H9 (cell line): ENCODE results near the gene PLXNA4. TPM values are rescaled to one million over a fixed set of nuclear protein-coding genes. Genes with fewer than 3 reads are reported as not detected.

Experiments
- DNase-seq: peaks from one replicate; pipeline ENCODE4 v3.0.0-alpha.2; 2017
- H2AFZ ChIP-seq: one replicate; pipeline ENCODE4 v1.6.1; 2013; ENCODE audit warnings: mild to moderate bottlenecking, low read length, control low read depth, moderate library complexity
- H2AK5ac ChIP-seq: 2 replicates; pipeline ENCODE4 v1.6.1; 2013; ENCODE audit warnings: low read length, control low read depth, mixed read lengths; ENCODE audit not compliant: insufficient read length
- H2BK120ac ChIP-seq: one replicate; pipeline ENCODE4 v1.6.1; 2013; ENCODE audit warnings: low read depth, mild to moderate bottlenecking, low read length, control low read depth, inconsistent platforms; ENCODE audit not compliant: poor library complexity, severe bottlenecking
- H2BK12ac ChIP-seq: 2 replicates; pipeline ENCODE4 v1.6.1; 2013; ENCODE audit warnings: low read length, control low read depth, mixed read lengths, low read depth; ENCODE audit not compliant: insufficient read length
- H2BK15ac ChIP-seq: 2 replicates; pipeline ENCODE4 v1.6.1; 2013; ENCODE audit warnings: low read depth, low read length, control low read depth
- H2BK20ac ChIP-seq: one replicate; pipeline ENCODE4 v1.6.1; 2013; ENCODE audit warnings: low read depth, mild to moderate bottlenecking, low read length, control low read depth, inconsistent platforms; ENCODE audit not compliant: poor library complexity, severe bottlenecking
- H2BK5ac ChIP-seq: 2 replicates; pipeline ENCODE4 v1.6.1; 2013; ENCODE audit warnings: low read length, control low read depth, mixed read lengths; ENCODE audit not compliant: insufficient read length
- H3K14ac ChIP-seq: 2 replicates; pipeline ENCODE4 v1.6.1; 2013; ENCODE audit warnings: low read length, control low read depth; ENCODE audit not compliant: insufficient read depth
- H3K18ac ChIP-seq: 2 replicates; pipeline ENCODE4 v1.6.1; 2013; ENCODE audit warnings: low read depth, mild to moderate bottlenecking, mixed read lengths, low read length, control low read depth; ENCODE audit not compliant: insufficient read length
- H3K23ac ChIP-seq: 2 replicates; pipeline ENCODE4 v1.6.1; 2013; ENCODE audit warnings: low read length, control low read depth, mixed read lengths, low read depth; ENCODE audit not compliant: insufficient read length
- H3K23me2 ChIP-seq: 2 replicates; pipeline ENCODE4 v1.6.1; 2013; ENCODE audit warnings: low read depth, mild to moderate bottlenecking, mixed read lengths, low read length, control low read depth; ENCODE audit not compliant: insufficient read length, poor library complexity, severe bottlenecking
- H3K27ac ChIP-seq: 2 replicates; pipeline ENCODE4 v1.5.1; 2013; ENCODE audit warnings: low read length, control low read depth, mixed read lengths, low read depth; ENCODE audit not compliant: insufficient read length
- H3K27me3 ChIP-seq: 2 replicates; pipeline ENCODE4 v1.6.1; 2013; ENCODE audit warnings: low read length, control low read depth, inconsistent platforms; ENCODE audit not compliant: insufficient read depth
- H3K4ac ChIP-seq: 2 replicates; pipeline ENCODE4 v1.6.1; 2013; ENCODE audit warnings: low read depth, mild to moderate bottlenecking, control low read depth, inconsistent platforms, low read length, moderate library complexity
- H3K4me1 ChIP-seq: 2 replicates; pipeline ENCODE4 v1.6.1; 2013; ENCODE audit warnings: low read length, control low read depth, inconsistent platforms; ENCODE audit not compliant: insufficient read depth
- H3K4me2 ChIP-seq: 2 replicates; pipeline ENCODE4 v1.6.1; 2013; ENCODE audit warnings: low read length, control low read depth, mixed read lengths; ENCODE audit not compliant: insufficient read length, insufficient read depth
- H3K56ac ChIP-seq: 2 replicates; pipeline ENCODE4 v1.6.1; 2013; ENCODE audit warnings: low read depth, mild to moderate bottlenecking, mixed read lengths, low read length, control low read depth; ENCODE audit not compliant: insufficient read length
- H3K79me1 ChIP-seq: 2 replicates; pipeline ENCODE4 v1.6.1; 2013; ENCODE audit warnings: low read depth, mild to moderate bottlenecking, moderate library complexity, low read length, control low read depth, inconsistent platforms; ENCODE audit not compliant: insufficient read depth, poor library complexity, severe bottlenecking
- H3K79me2 ChIP-seq: 2 replicates; pipeline ENCODE4 v1.6.1; 2013; ENCODE audit warnings: low read length, control low read depth, inconsistent platforms; ENCODE audit not compliant: insufficient read depth
- H3K9ac ChIP-seq: 2 replicates; pipeline ENCODE4 v1.6.1; 2013; ENCODE audit warnings: low read length, control low read depth, mixed read lengths; ENCODE audit not compliant: insufficient read length; ENCODE audit errors: extremely low read depth
- H3K9me3 ChIP-seq: one replicate; pipeline ENCODE4 v1.6.1; 2013; ENCODE audit warnings: low read depth, low read length, inconsistent platforms; ENCODE audit not compliant: control insufficient read depth
- H3T11ph ChIP-seq: one replicate; pipeline ENCODE4 v1.6.1; 2013; ENCODE audit warnings: mild to moderate bottlenecking, low read length, control low read depth, inconsistent platforms
- H4K20me1 ChIP-seq: one replicate; pipeline ENCODE4 v1.6.1; 2013; ENCODE audit not compliant: control insufficient read depth, insufficient read length, insufficient read depth
- H4K5ac ChIP-seq: 2 replicates; pipeline ENCODE4 v1.6.1; 2013; ENCODE audit warnings: low read depth, mild to moderate bottlenecking, mixed read lengths, low read length, control low read depth; ENCODE audit not compliant: insufficient read length
- H4K8ac ChIP-seq: replicated peaks from 2 replicates; pipeline ENCODE4 v1.6.1; 2013; ENCODE audit warnings: low read length, control low read depth, mixed read lengths, low read depth; ENCODE audit not compliant: insufficient read length
- H4K91ac ChIP-seq: 2 replicates; pipeline ENCODE4 v1.6.1; 2013; ENCODE audit warnings: low read depth, mild to moderate bottlenecking, moderate library complexity, mixed read lengths, low read length, control low read depth; ENCODE audit not compliant: insufficient read length
- H3K27ac Mint-ChIP-seq, 3 experiments: 2 replicates in 2 of 3; 3 replicates in 1 of 3; pipeline ENCODE4 v1.8.0; 2020 to 2021; ENCODE audit warnings: mixed read lengths in 3 of 3, mild to moderate bottlenecking in 1 of 3, moderate library complexity in 1 of 3
- H3K27me3 Mint-ChIP-seq: 2 replicates; pipeline ENCODE4 v1.8.0; 2021; ENCODE audit warnings: low read depth, mild to moderate bottlenecking, moderate library complexity, mixed read lengths
- H3K36me3 Mint-ChIP-seq, 3 experiments: 2 replicates in 2 of 3; 3 replicates in 1 of 3; pipeline ENCODE4 v1.8.0; 2020 to 2021; ENCODE audit warnings: low read depth in 3 of 3, mixed read lengths in 3 of 3; ENCODE audit not compliant: insufficient read depth in 1 of 3
- H3K4me1 Mint-ChIP-seq, 2 experiments: 2 replicates each; pipeline ENCODE4 v1.8.0; 2020; ENCODE audit warnings: mixed read lengths in 2 of 2
- H3K4me3 Mint-ChIP-seq, 2 experiments: 2 replicates in 1 of 2; 3 replicates in 1 of 2; pipeline ENCODE4 v1.8.0; 2020 to 2021; ENCODE audit warnings: mild to moderate bottlenecking in 2 of 2, mixed read lengths in 2 of 2, moderate library complexity in 1 of 2
- H3K9me3 Mint-ChIP-seq, 2 experiments: 2 replicates in 1 of 2; 3 replicates in 1 of 2; pipeline ENCODE4 v1.8.0; 2020; ENCODE audit warnings: mild to moderate bottlenecking in 2 of 2, mixed read lengths in 2 of 2, moderate library complexity in 1 of 2
- CTCF ChIP-seq: fragments of 200-600 bp; sonication (generic); conservative IDR thresholded peaks from 3 replicates; pipeline ENCODE4 v1.8.0; 2021; ENCODE audit warnings: antibody characterized with exemption, mild to moderate bottlenecking
- WGBS: extraction: QIAGEN DNeasy Blood & Tissue Kit; methylation state at CpG from one replicate; pipeline ENCODE4 v1.1.7; 2013; ENCODE audit warnings: missing lambda C conversion rate, low lambda C conversion rate, mixed read lengths; ENCODE audit not compliant: insufficient read length; ENCODE audit errors: extremely low coverage; 5-methylcytosine and 5-hydroxymethylcytosine counted together
- total RNA-seq: library from RNA; stranded (reverse); gene quantifications from 2 replicates; pipeline ENCODE4 v1.2.1, GENCODE V29; 2021

PLXNA4 gene
- total RNA-seq, 1 experiment from 2014 or later, result 0.35 TPM

GRCh38 chr7:132083126-132083525 is 493.1 kb downstream of the PLXNA4 start:
- no peak for DNase-seq
- Histone ChIP-seq H4K20me1 (no peaks in the 10 kb centered on the region), H3K9me3 (no peaks in the 10 kb centered on the region), H3K4me2 (no peak overlapping the region), H3K56ac (no peak overlapping the region), H3K18ac (no peak overlapping the region), H3K9ac (no peak overlapping the region), H2BK120ac (no peak overlapping the region), H3T11ph (no peak overlapping the region), H2BK5ac (no peak overlapping the region), H3K23me2 (no peaks in the 10 kb centered on the region), H2AK5ac (no peak overlapping the region), H2BK12ac (no peak overlapping the region), H3K79me2 (no peaks in the 10 kb centered on the region), H4K5ac (no peak overlapping the region), H3K23ac (no peak overlapping the region), H3K14ac (no peak overlapping the region; the same call in 1 of the 2 replicates), H3K79me1 (no peaks in the 10 kb centered on the region), H3K27me3 (no peaks in the 10 kb centered on the region), H2AFZ (no peak overlapping the region), H3K27ac (no peak overlapping the region), H3K4ac (no peak overlapping the region), H4K8ac (no peak overlapping the region), H4K91ac (no peak overlapping the region), H2BK20ac (no peak overlapping the region), H3K4me1 (no peaks in the 10 kb centered on the region), H2BK15ac (no peak overlapping the region)
- H3K27me3 Mint-ChIP-seq, result peaks cover 10% of the 10 kb centered on the region
- H3K27ac Mint-ChIP-seq, result peak overlapping the region in 1 of 3 experiments; percentile 0; a peak in 1 of 7 replicates
- WGBS, result no CpG with 5 or more reads among the region's 10 CpGs
- H3K4me3 Mint-ChIP-seq, result no peak overlapping the region
- H3K36me3 Mint-ChIP-seq, result no peaks in the 10 kb centered on the region
- TF ChIP-seq CTCF, result no peak
- H3K9me3 Mint-ChIP-seq, result no peaks in the 10 kb centered on the region; a peak in 1 of 5 replicates
- peaks cover 9 to 11% of the 10 kb centered on the region in 2 experiments for H3K4me1 Mint-ChIP-seq
